Measurements from ENCODE around the gene MKS1.

- TF ChIP-seq GATA3 (IDR thresholded peaks at IDR 0.05; ENCODE audit: low read depth, low read length), result no peak
- no peak for TF ChIP-seq GATA2 (IDR thresholded peaks at IDR 0.05; ENCODE audit: low read depth, low read length)
Measured at GRCh38 chr17:58184986-58185761, 33.9 kb downstream of the MKS1 start.

All from SH-SY5Y (cell line).